ENCODE results near the gene SLC38A10. TPM values are rescaled to one million over a fixed set of nuclear protein-coding genes. Genes with fewer than 3 reads are reported as not detected.

The SLC38A10 gene
- total RNA-seq, 1 experiment from 2014 or later, result 85.2 TPM

DNA sequence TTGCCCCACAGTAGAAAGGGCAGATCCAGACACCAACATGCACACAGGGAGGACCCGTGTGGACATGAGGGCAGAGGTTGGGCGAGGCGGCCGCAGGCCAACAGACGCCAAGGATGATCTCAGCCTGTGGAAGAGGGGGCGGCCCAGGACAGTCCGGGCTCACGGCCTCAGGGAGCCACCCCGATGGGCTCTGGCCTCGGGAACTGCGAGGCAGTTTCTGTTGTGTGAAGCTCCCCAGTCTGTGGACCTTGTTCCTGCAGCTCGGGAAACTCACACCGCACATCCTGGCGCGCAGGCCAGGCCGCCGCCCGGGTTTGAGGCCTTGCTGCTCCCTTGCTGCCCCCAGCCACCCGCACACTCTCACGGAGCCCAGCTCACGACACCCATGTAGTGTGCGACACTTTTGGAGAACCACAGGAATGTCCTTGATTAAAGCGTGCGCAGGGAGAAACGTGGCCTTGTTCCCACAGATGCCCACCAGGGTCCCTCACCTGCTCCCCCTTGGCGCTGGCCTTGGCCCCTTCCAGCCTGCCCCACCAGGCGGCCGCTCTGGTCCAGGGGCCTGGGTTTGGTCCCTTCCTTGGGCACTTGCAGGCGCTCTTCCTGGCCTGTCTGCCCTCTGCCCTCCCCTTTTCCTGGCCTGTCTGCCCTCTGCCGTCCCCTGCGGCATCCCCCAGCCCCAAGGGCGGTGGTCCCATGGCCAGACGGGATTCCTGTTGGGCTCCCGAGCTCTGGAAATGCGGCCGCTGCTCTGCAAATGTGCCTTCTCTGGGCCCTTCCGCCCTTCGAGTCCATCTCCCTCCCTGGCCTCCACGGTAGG lies 9.3 kb upstream of the SLC38A10 start:
- no peak for DNase-seq (ENCODE audit: low read depth)
- in situ Hi-C loops (cut with HindIII; ENCODE audit: low pct_unique_long_range_greater_than_20kb, low sequenced_read_pairs), result no loop called here

DNA sequence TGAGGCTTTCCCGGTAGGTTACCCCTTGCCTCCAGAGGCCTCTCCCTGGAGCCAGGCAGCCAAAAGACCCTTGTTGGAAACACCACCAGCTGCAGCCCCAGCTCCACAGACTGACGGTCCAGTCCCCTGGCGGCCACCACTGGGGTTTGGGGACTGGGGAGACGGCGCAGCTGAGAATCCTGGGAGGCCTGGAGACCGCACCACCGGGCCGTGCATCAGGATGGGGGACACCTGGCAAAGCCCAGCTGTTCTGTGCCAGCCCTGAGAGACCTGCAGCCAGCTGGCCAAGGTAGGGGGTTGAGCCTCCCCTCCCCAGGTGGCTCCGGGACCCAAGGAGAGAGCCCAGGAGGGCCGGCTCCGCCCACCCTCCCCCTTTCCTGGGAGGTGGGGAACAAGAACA lies 8.3 kb upstream of the SLC38A10 start:
- in situ Hi-C loops (cut with HindIII; ENCODE audit: low pct_unique_long_range_greater_than_20kb, low sequenced_read_pairs), result no loop called here
- no peak for DNase-seq (ENCODE audit: low read depth)

DNA sequence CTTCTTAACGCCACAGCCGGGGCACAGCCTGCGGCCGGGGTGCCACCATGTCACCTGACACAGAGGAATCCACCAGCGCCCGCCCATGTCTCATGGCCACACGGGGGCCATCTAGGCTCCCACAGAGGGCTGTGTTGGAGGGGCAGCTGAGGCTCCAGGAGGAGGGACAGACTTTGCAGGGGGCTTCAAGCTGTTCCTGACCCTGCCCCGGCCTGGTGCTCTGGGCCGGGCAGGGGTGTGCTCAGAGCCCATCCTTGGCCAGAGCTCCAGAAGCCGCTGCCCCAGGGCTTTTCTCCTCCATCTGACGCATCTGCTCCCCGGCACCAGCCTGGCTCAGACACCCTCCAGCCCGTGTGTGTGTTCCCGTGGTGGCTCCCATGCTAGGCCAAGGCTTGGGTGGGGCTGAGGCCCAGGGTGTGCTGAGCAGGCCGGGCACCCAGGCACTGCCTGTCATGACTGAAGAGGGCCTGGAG lies 7.8 kb upstream of the SLC38A10 start:
- in situ Hi-C loops (cut with HindIII; ENCODE audit: low pct_unique_long_range_greater_than_20kb, low sequenced_read_pairs), result no loop called here
- no peak for DNase-seq (ENCODE audit: low read depth)

DNA sequence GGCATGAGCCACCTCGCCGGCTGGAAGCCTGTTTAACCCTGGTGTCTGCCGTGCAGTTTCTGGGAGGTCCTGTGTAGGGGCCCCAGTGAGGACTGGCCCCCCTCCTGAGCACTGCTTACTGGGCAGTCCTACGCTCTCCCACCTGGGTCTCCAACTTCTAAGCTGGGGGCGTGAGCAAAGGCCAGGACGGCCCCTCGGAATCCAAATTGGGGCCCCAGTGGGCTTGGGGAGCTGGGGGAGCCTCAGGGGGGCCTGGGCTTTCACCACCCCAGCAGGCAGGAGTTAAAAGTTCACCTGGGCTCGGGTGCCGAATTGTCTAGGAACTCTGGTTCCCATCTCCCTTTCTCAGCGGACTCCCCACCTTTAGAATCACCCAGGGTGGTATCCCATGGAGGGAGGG lies 7.2 kb upstream of the SLC38A10 start:
- in situ Hi-C loops (cut with HindIII; ENCODE audit: low pct_unique_long_range_greater_than_20kb, low sequenced_read_pairs), result no loop called here
- no peak for DNase-seq (ENCODE audit: low read depth)

DNA sequence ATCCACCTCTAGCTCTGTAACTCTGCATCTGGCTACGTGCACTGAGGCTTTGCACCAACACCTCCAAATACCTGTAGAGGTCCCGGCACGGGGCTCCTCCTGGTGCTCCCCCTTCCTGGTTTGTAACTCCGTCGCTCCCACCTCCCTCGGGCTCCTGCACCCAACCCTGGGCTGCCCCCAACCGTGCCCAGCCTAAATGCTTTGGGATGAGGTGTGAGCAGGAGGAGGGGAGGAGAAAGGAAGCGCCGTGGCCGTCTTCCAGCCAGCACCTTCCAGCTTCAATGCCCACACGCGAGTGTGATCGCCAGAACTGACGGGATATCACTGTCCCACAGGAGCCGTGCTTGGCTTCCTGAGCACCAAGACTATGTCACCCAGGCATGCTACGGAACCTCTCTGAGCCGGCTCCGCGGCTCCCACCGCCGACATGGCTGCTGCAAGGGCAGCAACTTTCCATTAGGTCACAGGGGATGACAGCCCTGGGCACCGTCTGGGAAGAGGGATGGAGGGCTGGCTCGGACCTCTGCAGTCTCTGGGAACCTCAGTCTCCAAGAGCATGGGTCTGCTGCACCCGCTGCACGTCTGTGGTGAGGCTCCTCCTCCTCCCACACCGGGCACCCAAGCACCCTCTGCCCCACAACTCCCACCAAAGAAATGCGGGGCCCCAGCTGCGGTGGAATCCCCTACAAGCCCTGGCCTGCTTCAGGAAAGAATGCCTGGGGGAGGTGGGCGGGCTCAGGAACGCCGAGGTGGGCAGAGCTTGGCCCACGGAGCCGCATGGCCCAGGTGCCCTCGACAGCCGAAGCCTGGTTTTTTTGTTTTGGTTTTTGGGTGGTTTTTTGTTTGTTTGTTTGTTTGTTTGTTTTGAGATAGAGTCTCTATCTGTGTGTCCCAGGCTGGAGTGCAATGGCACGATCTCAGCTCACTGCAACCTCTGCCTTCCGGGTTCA lies 6.4 kb upstream of the SLC38A10 start:
- in situ Hi-C loops (cut with HindIII; ENCODE audit: low pct_unique_long_range_greater_than_20kb, low sequenced_read_pairs), result no loop called here
- DNase-seq (ENCODE audit: low read depth), result no peak

DNA sequence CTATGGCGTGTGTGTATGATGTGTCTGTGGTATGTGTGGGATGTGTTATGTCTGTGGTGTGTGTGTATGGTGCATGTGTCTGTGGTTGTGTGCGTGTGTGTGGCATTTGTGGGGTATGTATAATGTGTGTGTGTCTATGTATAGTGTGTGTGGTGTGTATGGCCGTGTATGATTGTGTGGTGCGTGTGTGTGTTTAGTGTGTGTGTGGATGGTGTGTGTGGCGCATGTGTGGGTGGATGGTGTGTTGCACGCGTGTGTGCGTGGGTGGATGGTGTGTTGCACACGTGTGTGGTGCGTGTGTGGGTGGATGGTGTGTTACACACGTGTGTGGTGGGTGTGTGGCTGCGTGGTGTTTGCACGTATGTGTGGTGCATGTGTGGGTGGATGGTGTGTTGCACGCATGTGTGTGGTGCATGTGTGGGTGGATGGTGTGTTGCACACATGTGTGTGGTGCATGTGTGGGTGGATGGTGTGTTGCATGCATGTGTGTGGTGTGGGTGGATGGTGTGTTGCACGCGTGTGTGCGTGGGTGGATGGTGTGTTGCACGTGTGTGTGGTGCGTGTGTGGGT lies 5.6 kb upstream of the SLC38A10 start:
- DNase-seq (ENCODE audit: low read depth), result no peak
- in situ Hi-C loops (cut with HindIII; ENCODE audit: low pct_unique_long_range_greater_than_20kb, low sequenced_read_pairs), result no loop called here

DNA sequence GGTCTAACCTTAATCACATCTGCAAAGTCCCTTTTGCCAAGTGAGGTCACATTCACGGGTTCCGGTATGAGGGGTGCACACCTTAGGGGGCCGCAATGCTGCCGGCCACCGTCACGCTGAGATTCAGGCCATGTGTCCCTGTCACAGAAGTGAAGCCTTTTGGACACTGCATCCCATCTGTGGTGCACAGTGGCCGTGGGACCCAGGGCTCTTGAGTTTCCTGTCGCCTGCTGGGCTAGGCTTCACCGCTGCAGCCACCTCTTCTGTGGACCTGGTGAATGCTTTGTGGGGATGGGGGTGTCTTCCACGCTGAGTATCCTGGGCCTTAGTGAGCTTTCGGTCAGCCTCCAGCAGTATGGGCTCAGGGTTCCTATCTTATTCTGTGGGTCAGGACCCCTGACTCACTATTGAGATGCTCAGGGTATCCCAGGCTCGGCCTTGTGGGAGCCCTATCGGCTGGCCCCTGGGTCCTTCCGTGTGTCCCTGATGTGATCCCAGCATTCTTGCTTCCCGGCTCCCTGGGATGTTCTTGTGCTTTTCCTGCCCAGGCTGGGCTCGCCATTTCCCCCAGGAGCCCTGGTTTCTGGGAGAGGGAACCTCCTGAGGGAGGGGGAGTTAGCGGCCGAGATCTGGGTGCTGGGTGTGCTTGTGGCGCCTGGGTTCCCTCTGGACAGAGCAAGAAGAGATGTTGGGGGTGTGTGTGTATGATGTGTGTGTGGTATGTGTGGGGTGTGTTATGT lies 4.9 kb upstream of the SLC38A10 start:
- in situ Hi-C loops (cut with HindIII; ENCODE audit: low pct_unique_long_range_greater_than_20kb, low sequenced_read_pairs), result no loop called here
- no peak for DNase-seq (ENCODE audit: low read depth)

DNA sequence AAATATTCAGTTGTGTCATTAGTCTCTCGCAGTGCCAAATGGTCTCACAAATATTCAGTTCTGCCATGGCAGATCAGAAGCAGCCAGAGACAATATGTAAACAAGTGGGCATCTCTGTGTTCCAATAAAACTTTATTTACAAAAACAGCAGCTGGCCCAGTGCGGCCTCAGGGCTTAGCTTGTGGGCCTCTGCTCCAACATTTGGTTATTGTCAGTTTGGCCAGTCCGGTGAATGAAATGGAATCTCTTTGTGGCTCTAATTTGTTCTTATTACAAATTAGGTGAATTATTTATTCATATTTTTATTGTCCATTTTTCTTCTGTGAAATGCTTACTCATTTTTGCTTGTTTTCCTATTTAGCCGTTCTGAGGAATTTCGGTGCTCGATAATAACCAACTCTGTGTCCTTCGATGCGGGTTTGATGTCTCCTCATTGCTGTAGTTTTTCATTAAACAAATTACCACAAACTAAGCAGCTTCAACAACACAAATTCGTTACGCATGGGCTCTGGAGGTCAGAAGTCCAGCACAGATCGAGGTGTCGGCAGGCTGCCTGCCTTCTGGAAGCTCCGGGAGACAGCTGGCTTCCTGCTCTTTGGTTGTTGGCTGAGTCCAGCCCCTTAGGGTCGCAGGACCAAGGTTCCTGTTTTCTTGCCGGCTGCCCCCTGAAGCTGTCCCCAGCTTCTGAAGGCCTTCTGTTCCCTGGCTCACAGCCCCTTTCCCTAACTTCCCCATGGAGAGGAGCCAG lies 4.1 kb upstream of the SLC38A10 start:
- no peak for DNase-seq (ENCODE audit: low read depth)
- in situ Hi-C loops (cut with HindIII; ENCODE audit: low pct_unique_long_range_greater_than_20kb, low sequenced_read_pairs), result no loop called here

DNA sequence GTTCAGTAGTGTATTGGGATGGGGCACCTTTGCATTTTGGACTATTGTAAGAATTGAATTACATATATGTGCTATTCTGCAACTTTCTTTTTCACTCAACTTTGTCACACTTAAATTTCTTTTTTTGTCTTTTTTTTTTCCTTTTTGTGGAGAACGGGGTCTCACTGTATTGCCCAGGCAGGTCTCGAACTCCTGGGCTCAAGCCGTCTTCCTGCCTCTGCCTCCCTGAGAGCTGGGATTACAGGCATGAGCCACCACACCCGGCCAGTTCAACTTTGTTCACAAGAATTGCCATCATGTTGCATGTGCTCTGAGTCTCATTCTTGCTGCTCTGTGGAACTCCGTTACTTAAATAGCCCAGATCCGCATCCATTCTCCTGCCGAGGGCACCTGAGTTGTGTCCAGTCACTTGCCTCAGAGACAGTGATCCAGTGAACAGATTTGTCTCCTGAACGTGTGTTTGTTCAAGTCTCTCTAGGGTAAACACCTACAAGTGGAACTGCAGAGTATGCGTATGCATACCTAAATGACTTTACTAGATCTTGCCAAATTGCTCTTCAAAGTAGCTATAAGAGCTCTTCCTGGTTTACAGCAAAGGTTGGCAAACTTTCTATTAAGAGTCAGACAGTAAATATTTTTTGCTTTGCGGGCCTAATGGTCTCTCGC lies 3.4 kb upstream of the SLC38A10 start:
- in situ Hi-C loops (cut with HindIII; ENCODE audit: low pct_unique_long_range_greater_than_20kb, low sequenced_read_pairs), result no loop called here
- DNase-seq (ENCODE audit: low read depth), result no peak

DNA sequence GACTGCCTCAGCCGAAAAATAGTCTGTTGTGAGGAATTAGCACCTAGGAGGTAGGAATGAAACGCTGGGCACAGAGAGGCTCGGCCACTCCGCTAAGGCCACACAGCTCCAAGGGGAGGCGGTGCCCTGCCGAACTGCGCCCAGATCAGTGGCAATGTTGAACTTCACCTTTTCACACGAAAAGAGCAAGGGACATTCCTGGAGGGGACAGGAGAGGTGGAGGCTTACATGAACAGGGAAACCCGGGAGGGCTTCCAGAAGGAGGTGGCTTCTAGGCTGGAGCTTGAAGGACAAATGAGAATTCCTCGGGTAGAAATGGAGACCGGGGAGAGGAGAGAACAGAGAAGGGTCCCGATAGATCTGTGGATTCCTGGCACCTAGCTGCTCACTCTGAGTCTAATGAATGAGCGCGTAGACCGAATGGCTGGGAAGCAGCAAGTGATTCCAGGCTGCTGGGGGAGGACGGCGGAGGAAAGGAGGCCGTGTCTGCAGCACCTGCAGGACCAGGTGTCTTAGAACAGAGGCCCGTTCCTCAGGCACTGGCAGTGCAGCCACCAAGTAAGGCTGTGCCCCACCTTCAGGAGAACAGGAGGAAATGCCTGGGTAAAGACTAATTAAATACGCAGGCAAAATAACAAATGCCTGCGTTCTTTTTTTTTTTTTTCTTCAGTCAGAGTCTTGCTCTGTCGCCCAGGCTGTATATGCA lies 722 bp upstream of the SLC38A10 start:
- DNase-seq (ENCODE audit: low read depth), result peak; percentile 67
- in situ Hi-C loops (cut with HindIII; ENCODE audit: low pct_unique_long_range_greater_than_20kb, low sequenced_read_pairs), result no loop called here

DNA sequence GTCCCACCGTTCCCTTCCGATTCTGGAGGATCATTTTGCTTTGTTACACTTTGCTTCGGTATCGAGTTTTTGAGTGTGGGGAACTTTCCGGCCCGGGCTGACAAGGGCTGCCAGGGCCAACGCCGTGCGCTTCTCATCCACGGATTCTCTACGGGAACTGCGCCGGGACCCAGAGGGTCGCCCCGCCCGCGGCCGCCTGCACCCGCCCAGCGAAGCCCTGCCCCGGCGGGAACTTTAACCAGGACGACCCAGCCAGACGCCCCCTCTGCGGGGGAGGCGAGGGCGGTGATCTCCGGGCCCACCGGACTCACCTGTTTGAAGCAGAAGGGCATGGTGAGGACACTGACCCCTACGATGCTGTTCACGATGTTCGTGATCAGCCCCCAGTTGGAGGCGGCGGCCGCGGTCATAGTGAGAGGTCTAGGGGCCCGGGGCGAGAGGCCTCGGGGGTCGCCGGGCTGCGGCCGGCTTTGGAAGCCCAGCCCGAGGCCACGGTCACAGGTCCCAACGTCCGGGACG lies 536 bp downstream of the SLC38A10 start:
- in situ Hi-C loops (cut with HindIII; ENCODE audit: low pct_unique_long_range_greater_than_20kb, low sequenced_read_pairs), result no loop called here
- DNase-seq (ENCODE audit: low read depth), result no peak

DNA sequence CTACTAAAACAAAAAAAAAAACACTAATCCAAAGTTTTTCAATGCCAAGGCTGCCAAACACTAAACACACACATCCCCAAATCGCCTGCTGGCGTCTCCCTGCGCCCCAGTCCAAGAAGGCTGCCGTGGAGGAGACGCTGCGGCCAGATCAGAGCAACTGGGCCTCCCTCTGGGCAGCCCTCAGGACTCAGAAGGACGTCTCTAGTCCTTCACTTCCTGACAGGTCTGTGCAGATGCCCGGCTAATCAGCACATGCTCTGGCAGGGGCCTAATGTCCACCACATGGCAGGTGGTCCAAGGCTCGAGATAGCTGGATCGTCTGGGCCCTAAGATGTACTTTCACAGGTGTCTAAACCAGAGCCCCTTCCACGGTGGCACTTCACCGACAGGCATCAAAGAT lies 2.7 kb downstream of the SLC38A10 start:
- in situ Hi-C loops (cut with HindIII; ENCODE audit: low pct_unique_long_range_greater_than_20kb, low sequenced_read_pairs), result no loop called here
- no peak for DNase-seq (ENCODE audit: low read depth)

DNA sequence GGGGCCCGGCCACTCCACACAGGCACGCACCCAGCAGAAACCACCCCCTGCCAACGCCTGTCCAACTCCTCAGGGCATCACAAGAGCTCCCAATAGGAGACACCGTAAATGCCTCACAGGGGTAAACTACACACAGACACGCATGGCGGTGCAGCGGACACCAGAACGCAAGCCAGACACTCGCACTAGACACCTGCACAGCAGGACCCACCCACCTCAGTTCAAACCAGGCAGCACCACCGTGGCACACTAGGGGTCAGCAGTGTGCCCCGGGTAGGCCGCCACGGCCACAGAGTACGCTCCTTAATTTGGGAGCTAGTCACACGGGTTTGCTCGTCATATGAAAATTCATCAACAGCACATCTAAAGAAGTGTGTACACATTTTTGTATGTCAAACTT lies 3.4 kb downstream of the SLC38A10 start:
- in situ Hi-C loops (cut with HindIII; ENCODE audit: low pct_unique_long_range_greater_than_20kb, low sequenced_read_pairs), result no loop called here
- peak; percentile 20 for DNase-seq (ENCODE audit: low read depth)

DNA sequence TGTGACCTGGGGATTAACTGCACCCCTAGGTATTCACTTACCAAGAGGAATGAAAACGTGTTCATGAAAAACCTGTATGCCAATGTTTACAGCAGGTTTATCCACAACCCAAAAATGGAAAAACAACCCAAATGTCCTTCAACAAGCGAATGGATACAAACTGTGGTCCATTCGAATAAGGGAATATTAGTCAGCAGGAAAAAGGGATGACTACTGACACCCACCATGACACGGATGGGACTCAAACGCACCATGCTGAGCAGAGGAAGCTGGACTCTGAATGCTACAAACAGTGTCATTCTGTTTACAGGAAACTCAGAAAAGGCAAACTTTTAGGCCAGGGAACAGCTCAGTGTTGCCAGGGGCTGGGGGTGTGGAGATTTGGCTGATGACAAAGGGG lies 4.9 kb downstream of the SLC38A10 start:
- no peak for DNase-seq (ENCODE audit: low read depth)
- in situ Hi-C loops (cut with HindIII; ENCODE audit: low pct_unique_long_range_greater_than_20kb, low sequenced_read_pairs), result no loop called here

DNA sequence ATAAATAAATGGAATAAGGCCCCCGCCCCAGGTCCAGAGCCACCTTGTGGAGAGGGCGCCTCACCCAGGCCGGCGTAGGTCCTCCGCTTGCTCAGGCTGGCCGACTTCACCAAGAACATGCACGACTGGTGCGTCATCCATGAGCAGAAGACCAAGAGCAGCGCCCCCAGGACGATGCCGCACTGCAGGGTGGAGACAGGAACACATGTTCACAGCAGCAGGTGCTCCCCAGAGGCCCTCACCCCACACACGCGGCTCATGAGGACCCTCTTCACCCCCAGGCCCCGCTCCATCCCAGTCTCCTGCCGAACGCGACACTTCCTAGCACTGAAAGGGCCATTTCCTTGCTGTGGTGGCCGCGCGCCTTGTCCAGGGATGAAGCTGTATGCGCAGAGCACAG lies 5.5 kb downstream of the SLC38A10 start:
- DNase-seq (ENCODE audit: low read depth), result no peak
- in situ Hi-C loops (cut with HindIII; ENCODE audit: low pct_unique_long_range_greater_than_20kb, low sequenced_read_pairs), result no loop called here

DNA sequence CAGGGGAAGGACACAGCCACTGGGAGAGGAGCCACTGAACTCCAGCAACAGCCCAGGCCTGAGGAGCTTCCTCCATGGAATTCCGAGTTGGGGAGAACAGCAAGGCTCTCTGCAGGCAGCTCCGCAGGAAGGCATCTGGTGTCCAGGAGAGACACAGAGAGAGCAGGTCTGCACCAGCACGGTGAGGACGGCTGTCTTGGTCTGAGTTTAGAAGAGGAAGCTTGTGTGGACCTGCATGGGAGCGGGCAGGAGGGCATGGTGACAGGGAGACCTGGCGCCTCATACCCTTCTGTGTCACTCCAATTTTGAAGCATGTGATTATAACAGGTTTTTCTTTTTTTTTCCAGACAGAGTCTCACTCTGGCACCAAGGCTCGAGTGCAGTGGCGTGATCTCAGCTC lies 6.4 kb downstream of the SLC38A10 start:
- in situ Hi-C loops (cut with HindIII; ENCODE audit: low pct_unique_long_range_greater_than_20kb, low sequenced_read_pairs), result no loop called here
- DNase-seq (ENCODE audit: low read depth), result no peak
